Parathyroid adenoma (tissue), 2 donors: ENCODE measurements around the gene CPNE4.

Source experiments
- H2AFZ ChIP-seq: fragments of 300-600 bp; sonication (generic); one replicate; pipeline ENCODE4 v1.7.0; 2017; ENCODE audit warnings: antibody characterized with exemption, mild to moderate bottlenecking
- H3K27ac ChIP-seq: fragments of 300-600 bp; sonication (generic); one replicate; pipeline ENCODE4 v1.7.0; 2017
- H3K27me3 ChIP-seq: fragments of 300-600 bp; sonication (generic); one replicate; pipeline ENCODE4 v1.7.0; 2017; ENCODE audit warnings: low read length; ENCODE audit not compliant: control insufficient read depth, insufficient read depth
- H3K36me3 ChIP-seq: fragments of 300-600 bp; sonication (generic); one replicate; pipeline ENCODE4 v1.7.0; 2017; ENCODE audit warnings: low read length; ENCODE audit not compliant: control insufficient read depth, insufficient read depth
- H3K4me1 ChIP-seq: fragments of 300-600 bp; sonication (generic); one replicate; pipeline ENCODE4 v1.7.0; 2017; ENCODE audit warnings: control low read depth
- H3K4me2 ChIP-seq: fragments of 300-600 bp; sonication (generic); one replicate; pipeline ENCODE4 v1.7.0; 2017; ENCODE audit warnings: low read length
- H3K4me3 ChIP-seq: fragments of 300-600 bp; sonication (generic); one replicate; pipeline ENCODE4 v1.7.0; 2017; ENCODE audit warnings: low read depth, low read length
- H3K79me2 ChIP-seq: fragments of 300-600 bp; sonication (generic); one replicate; pipeline ENCODE4 v1.7.0; 2017; ENCODE audit warnings: control low read depth
- H3K9ac ChIP-seq: fragments of 300-600 bp; sonication (generic); one replicate; pipeline ENCODE4 v1.7.0; 2017; ENCODE audit warnings: mild to moderate bottlenecking
- H3K9me3 ChIP-seq: fragments of 300-600 bp; sonication (generic); one replicate; pipeline ENCODE4 v1.7.0; 2017; ENCODE audit warnings: low read length; ENCODE audit not compliant: control insufficient read depth
- CTCF ChIP-seq: fragments of 300-600 bp; sonication (generic); IDR thresholded peaks from one replicate; pipeline ENCODE4 v1.7.0; 2017; ENCODE audit warnings: antibody characterized with exemption, mild to moderate bottlenecking
- donor health status: primary hyperparathyroidism.

The CPNE4 gene

GRCh38 chr3:131795390-131796090 lies 239.3 kb downstream of the CPNE4 start:
- H3K36me3 ChIP-seq, result no peaks in the 10 kb centered on the region
- H3K4me1 ChIP-seq, result no peaks in the 10 kb centered on the region
- TF ChIP-seq CTCF, result no peak
- H3K9ac ChIP-seq, result no peak overlapping the region
- H3K27ac ChIP-seq, result no peak overlapping the region
- H3K4me2 ChIP-seq, result no peak overlapping the region
- no peak overlapping the region for H2AFZ ChIP-seq
- H3K9me3 ChIP-seq, result no peaks in the 10 kb centered on the region
- no peak overlapping the region for H3K4me3 ChIP-seq
- H3K79me2 ChIP-seq, result no peaks in the 10 kb centered on the region
- no peaks in the 10 kb centered on the region for H3K27me3 ChIP-seq

GRCh38 chr3:131794766-131795388 lies 239.9 kb downstream of the CPNE4 start:
- Histone ChIP-seq H3K4me1 (no peaks in the 10 kb centered on the region), H3K27me3 (no peaks in the 10 kb centered on the region), H3K9me3 (no peaks in the 10 kb centered on the region), H3K4me3 (no peak overlapping the region), H3K9ac (no peak overlapping the region), H3K4me2 (no peak overlapping the region), H3K36me3 (no peaks in the 10 kb centered on the region), H2AFZ (no peak overlapping the region), H3K27ac (no peak overlapping the region), H3K79me2 (no peaks in the 10 kb centered on the region)
- peak; percentile 87 for TF ChIP-seq CTCF

GRCh38 chr3:131793870-131794269 lies 240.9 kb downstream of the CPNE4 start:
- no peaks in the 10 kb centered on the region for H3K79me2 ChIP-seq
- no peaks in the 10 kb centered on the region for H3K36me3 ChIP-seq
- H3K4me2 ChIP-seq, result no peak overlapping the region
- no peaks in the 10 kb centered on the region for H3K9me3 ChIP-seq
- no peak overlapping the region for H3K27ac ChIP-seq
- no peak for TF ChIP-seq CTCF
- H3K4me3 ChIP-seq, result no peak overlapping the region
- H2AFZ ChIP-seq, result no peak overlapping the region
- no peaks in the 10 kb centered on the region for H3K4me1 ChIP-seq
- H3K9ac ChIP-seq, result no peak overlapping the region
- no peaks in the 10 kb centered on the region for H3K27me3 ChIP-seq

- Histone ChIP-seq H3K4me2 (no peak overlapping the region), H3K79me2 (no peaks in the 10 kb centered on the region)
- no peak for TF ChIP-seq CTCF
Observed at GRCh38 chr3:131789188-131789587, 245.6 kb downstream of the CPNE4 start.

GRCh38 chr3:131786386-131786785 lies 248.4 kb downstream of the CPNE4 start:
- no peaks in the 10 kb centered on the region for H3K4me1 ChIP-seq
- TF ChIP-seq CTCF, result no peak
- no peak overlapping the region for H3K4me2 ChIP-seq
- H3K27me3 ChIP-seq, result no peaks in the 10 kb centered on the region
- H3K27ac ChIP-seq, result no peak overlapping the region
- H2AFZ ChIP-seq, result no peak overlapping the region
- H3K9ac ChIP-seq, result no peak overlapping the region
- H3K4me3 ChIP-seq, result no peak overlapping the region
- no peaks in the 10 kb centered on the region for H3K79me2 ChIP-seq
- no peaks in the 10 kb centered on the region for H3K36me3 ChIP-seq
- H3K9me3 ChIP-seq, result no peaks in the 10 kb centered on the region

More at GRCh38 chr3:131789188-131789587, 245.6 kb downstream of the CPNE4 start:
- Histone ChIP-seq H3K9ac (no peak overlapping the region), H3K27me3 (no peaks in the 10 kb centered on the region), H3K36me3 (no peaks in the 10 kb centered on the region), H3K27ac (no peak overlapping the region), H3K4me1 (no peaks in the 10 kb centered on the region), H2AFZ (no peak overlapping the region), H3K9me3 (no peaks in the 10 kb centered on the region), H3K4me3 (no peak overlapping the region)
